NCI-H2107 (cell line): ENCODE data around the gene CFAP43.
A peak's percentile ranks its signal among the peaks of the same experiment; 100 is the strongest.

Source experiments
- DNase-seq: peaks from one replicate; lab custom pipeline; 2025; lab: John Stamatoyannopoulos, UW

The CFAP43 gene

DNA sequence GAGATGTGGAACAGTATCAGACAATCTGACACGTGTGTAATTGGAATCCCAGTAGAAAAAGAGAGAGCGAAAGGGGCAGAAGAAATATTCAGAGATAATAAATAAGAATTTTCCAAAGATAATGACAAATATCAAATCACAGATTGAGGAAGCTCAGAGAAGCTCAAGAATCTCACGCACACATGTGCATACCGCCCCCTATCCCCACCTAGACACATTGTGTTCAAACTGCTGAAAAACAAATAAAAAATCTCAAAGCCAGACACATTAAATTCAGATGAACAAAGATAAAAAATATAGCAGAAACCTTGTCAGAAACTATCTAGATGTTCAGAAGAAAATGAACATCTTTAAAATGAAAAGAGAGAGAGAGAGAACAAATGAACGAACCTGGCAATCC, 92.9 kb downstream of the CFAP43 start:
- no peak for DNase-seq

- no peak for DNase-seq
Observed at GRCh38 chr10:104138131-104138530, 94.0 kb downstream of the CFAP43 start.

DNA sequence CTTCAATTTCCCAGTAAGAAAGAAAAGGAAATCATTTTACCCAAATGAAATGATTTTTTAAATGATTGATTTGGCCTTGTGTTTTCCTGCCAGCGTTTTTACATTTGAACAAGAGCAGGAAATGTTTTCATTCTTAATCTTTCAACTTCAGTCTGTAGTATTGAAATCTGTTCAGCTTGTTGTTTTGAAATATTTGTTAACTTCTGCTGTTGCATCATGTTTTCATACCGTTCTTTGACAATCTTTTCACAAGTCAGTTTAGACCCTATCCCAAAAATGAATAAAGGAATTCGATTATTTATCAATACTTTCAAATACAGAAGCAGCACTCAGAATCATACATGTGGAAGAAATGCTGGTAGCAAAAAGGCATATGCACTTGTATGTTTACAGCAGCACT, 102.1 kb downstream of the CFAP43 start:
- no peak for DNase-seq

- no peak for DNase-seq
Observed at GRCh38 chr10:104128214-104128613, 104.0 kb downstream of the CFAP43 start.

DNA sequence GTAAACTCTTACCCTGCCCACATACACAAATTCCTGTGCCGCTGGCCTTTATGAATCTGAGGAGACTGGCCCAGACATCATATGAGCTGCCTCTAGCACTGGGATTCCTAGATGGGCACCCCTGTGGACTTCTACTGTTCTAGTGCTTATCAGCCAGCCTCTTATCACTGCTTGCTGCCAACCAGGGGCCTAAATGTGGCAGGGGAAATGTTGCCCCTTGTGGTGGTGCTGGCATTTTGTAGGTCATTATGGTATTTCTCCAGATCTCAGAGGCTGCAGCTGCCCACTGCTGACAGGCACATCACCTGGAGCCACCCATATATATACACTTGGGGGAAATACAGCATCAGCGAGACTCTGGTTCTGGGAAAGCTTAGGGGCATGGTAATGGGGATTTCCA, 104.8 kb downstream of the CFAP43 start:
- DNase-seq, result no peak

DNA sequence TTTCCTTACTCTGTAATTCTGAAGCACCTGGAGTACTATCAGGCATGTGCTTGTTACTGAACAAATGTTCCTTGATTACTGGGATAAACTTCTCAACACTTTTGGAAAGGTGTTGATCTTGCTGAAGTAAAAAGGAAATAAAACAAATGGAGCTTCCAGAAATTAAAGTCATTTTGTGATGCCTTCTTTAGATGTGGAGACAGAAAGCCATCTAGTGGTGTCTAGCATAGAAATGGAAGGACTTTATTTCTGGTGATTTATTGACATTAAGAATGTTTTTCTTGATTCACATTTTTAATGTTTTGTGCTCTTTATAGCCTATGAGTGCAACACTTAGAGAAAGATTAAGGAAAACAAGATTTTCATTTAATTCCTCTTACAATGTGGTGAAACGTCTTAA, 108.8 kb downstream of the CFAP43 start:
- no peak for DNase-seq

DNA sequence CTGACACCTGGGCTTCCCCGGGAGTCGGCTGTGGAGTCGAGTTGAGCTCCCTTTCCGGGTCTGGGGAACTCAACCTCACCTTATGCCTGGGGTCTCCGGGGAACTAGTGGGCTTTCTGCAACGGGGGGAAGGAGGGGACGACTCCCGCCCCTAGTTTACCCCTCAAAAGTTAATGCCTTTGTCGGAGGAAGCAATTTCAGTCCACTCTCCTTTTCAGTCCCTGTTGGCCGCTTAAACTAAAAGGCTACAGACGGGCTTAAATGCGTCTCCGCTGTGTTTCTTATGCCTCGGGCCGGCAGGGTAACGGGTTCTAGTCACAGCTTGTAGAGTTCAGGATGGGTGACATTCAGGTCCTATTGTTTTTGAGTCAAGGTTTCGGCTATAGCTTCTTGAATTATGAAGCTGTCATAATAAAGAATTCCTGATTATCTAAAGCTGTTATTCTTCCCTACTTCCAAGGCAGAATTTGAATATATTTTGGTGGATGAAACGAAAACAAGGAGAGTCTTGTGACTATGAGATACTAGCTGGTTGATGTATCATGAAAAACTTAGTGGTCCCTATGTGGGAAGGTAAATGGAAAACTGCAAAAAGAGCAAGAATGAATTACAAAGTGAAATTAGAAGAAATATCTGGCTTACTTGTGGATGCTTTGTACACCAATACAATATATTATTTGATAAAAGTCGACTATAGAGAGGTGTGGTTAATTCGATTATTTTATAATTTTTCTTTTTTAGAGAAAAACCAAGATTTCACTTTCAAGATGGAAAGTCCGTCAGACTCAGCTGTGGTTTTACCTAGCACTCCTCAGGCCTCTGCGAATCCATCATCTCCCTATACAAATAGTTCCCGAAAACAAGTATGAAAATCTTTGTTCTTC, 109.7 kb downstream of the CFAP43 start:
- DNase-seq, result no peak

DNA sequence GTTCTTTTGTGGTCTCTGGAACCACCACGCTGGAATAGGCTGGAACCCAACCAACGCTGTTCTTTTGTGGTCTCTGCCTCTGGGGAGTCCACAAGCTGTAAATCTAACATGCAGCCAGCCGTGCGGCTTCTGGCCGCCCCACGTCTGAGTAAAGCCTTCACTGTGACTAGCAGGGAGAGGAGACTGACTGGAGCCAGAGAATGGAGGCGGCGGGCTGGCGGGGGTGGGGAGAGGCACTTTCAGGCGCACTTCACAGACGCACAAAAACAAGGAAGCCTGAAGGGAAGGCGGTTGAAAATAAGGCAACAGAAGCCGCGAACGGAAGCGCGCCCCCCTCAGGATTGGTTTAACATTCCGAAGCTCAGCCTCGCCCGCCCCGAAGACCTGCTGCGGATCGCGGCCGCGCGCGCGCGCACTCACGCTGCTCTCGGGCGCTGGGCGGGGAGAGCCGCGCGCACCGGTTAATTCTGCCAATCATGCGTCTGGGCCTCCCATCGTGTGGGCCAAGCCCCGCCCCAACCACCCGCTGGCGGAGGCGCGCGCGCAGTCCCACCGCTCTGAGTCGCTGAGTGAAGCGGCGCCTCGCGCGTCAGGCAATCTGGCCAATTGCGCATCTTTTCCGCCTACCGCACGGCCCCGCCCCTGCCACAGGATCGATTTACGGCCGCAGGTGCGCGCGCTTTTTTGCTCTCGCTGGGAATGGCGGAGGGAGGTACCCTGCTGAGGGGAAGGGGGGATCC, 110.5 kb downstream of the CFAP43 start, which contains the start of gene SFR1:
Gene SFR1 (plus strand): TSS at position 687 of the 740 bp plus-strand sequence. CDS start 13 bp downstream, at position 700.
- DNase-seq, result peak; percentile 89

DNA sequence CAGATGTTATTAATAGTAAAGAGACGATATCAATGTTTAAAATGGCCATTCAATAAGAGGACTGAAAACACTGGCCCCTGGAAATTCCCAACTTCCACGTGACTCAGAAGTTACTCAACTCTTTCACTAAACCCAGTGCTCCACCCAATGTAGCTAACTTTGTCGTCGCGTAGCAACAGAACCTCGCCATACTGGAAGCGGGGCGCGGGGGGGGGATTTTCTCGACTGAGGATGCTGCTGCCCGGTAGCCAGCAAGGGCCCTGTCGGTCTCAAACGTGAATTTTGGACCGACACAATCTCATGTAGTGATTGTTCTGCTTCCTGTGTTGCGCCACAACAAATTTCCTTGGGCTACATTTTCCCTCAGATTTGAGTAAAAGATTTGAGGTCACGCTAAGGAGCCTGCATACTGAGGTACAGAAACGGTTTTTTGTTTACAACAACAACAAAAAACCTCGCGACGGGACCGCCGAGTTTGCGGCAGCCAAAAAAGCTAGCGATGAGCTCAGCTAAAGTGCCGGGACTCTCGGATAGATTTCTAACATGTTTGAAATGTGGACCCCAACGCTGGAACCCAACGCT, 111.2 kb downstream of the CFAP43 start:
- DNase-seq, result peak; percentile 26

- DNase-seq, result no peak
Observed at GRCh38 chr10:104120512-104120902, 111.7 kb downstream of the CFAP43 start.

- no peak for DNase-seq
Observed at GRCh38 chr10:104119996-104120395, 112.2 kb downstream of the CFAP43 start.

- no peak for DNase-seq
Observed at GRCh38 chr10:104117839-104118323, 114.3 kb downstream of the CFAP43 start.

DNA sequence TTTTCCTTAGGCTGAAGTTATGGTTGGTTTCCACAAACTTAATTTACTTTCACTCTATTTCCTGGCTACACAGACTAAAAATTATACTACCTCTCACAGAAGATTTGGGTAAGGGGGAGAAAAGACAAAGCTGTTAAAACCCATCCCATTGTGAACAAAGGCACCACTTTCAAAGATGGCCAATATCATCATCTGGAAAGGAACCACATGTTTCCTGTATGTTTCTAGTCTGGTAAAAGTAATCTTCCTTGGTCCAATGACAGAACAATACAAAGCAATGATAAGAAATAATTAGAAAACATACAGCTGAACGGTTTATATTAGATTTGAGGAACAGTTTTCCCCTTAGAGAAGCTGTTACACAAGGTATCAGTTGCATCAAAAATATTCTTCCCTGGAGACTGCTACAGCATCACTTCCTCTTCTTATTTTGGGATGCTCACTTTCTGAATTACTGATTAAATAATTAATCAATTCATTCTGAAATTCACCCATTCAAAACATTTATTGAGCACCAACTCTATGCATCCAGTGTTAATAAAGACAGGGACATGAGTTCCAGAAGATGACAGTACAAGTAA, 118.7 kb downstream of the CFAP43 start:
- DNase-seq, result no peak

- DNase-seq, result no peak
Observed at GRCh38 chr10:104109908-104110662, 122.1 kb downstream of the CFAP43 start.

DNA sequence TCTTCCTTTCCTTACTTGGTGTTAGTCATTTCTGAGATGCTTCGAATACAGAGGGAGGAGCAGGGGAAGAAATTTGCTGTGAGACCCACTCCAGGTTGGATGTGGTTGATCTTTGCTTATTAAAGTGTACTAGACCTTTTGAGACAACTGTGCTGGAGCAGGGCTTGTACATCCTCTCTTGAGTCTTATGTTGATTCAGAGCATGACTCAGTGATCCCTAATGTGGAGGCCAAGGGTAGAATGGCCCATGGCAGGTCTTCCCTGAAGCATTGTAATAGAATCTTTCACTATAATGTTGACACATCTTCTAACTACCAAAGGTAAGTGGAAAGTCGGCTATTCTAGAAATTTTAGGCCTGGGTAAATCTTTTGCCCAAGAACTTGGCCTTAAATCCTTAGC, 127.2 kb downstream of the CFAP43 start:
- DNase-seq, result no peak

- no peak for DNase-seq
Observed at GRCh38 chr10:104104418-104104817, 127.7 kb downstream of the CFAP43 start.

GRCh38 chr10:104103956-104104355, 128.2 kb downstream of the CFAP43 start:
- no peak for DNase-seq

DNA sequence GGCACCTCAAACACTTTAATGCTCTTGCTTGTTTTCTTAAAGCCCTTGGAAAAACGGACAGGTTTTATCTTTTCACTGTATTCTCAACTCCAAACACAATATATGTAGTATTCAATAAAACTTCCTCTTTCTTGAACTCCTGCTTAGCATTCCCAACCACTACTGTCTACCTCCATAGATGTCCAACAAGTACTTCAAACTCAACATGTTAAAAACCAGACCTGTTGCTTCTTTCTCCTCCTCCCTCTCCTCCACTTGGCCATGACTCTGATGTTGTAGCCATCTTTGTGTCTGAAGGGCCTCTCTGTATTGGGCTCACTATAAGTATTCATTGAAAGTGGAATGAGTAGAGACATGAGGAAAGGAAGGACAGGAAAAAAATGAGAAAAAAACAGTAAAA, 130.3 kb downstream of the CFAP43 start:
- no peak for DNase-seq

DNA sequence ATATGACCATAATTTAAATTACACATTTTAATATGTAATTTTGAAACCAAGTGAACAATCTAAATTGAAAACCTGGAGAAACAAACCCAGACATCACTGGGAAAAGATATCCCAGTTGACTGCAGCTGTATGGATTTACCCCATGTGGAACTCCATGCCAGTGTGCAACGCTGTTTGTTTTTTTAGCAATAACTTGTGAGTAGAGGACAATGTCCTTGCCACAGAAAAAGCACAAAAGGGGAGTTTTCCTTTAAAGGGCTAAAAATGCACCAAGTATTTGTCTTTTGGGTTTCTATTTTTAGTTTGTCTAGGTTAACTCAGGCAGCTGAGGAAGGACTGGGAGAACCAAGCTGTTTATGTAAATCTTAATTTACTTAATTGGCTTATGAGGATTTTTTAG, 131.4 kb downstream of the CFAP43 start:
- DNase-seq, result no peak

- no peak for DNase-seq
Observed at GRCh38 chr10:104099941-104100340, 132.2 kb downstream of the CFAP43 start.

- DNase-seq, result no peak
Observed at GRCh38 chr10:104099269-104099668, 132.9 kb downstream of the CFAP43 start.
